ENCODE results near the gene IFITM1. TPM values are rescaled to one million over a fixed set of nuclear protein-coding genes. Genes with fewer than 3 reads are reported as not detected.
A peak's percentile ranks its signal among the peaks of the same experiment; 100 is the strongest.

IFITM1 gene
- total and polyA plus RNA-seq, 9 of the 15 experiments (the other 6 are each of a cell fraction or from before 2014, with no cell fraction given): 691 to 5,579 (median 974) TPM

GRCh38 chr11:291281-292210 lies 22.3 kb upstream of the IFITM1 start:
- no peak overlapping the region for H3K4me3 ChIP-seq
- BruUV-seq (replicated peaks): no TSS peak

More at GRCh38 chr11:291281-292210, 22.3 kb upstream of the IFITM1 start:
- TF ChIP-seq POLR2G (IDR thresholded peaks at IDR 0.05; ENCODE audit: low read depth, low read length) (peak; percentile 25; the same call in 1 of the 2 replicates), KAT2B (IDR thresholded peaks at IDR 0.05; ENCODE audit: low read depth, low read length) (no peak)
- H3K4me2 ChIP-seq (ENCODE audit: insufficient read depth, low read length): no peak overlapping the region
- peaks cover 60% of the 10 kb centered on the region; the same call in 2 of the 3 replicates for H3K36me3 ChIP-seq (ENCODE audit: control insufficient read depth, insufficient read depth, low read length)
- no peak for ATAC-seq
- peak overlapping the region in 1 of 2 experiments; percentile 94; a peak in 2 of 4 replicates for H3K9ac ChIP-seq (ENCODE audit: insufficient read depth in 1 of 2, low read depth in 2 of 2, low read length in 2 of 2)
- CTCF ChIA-PET (ENCODE audit: low intra/inter-chr PET ratio): no interaction called here
- in situ Hi-C loops (cut with MboI) (no loop called here), intact Hi-C loops (cut with micrococcal nuclease) (no loop called here)
- no peak overlapping the region for H3K27ac ChIP-seq (ENCODE audit: extremely low read depth, low read depth, low read length)
- no peak for DNase-seq (ENCODE audit: extremely low read depth in 1 of 4, low spot score in 3 of 4)
- peaks cover 10 to 90% of the 10 kb centered on the region in 2 experiments; a peak in 4 of 5 replicates for H3K4me1 ChIP-seq (replicated peaks in 1 of 2; ENCODE audit: control insufficient read depth in 2 of 2, insufficient read depth in 2 of 2, low read length in 2 of 2)
- no peaks in the 10 kb centered on the region for H3K9me3 ChIP-seq (replicated peaks; ENCODE audit: control insufficient read depth, insufficient read depth, low read depth, low read length)
- H3K9me1 ChIP-seq (ENCODE audit: control insufficient read depth, insufficient read depth, low read length): no peaks in the 10 kb centered on the region
- FAIRE-seq: no peak
- H3K79me2 ChIP-seq (ENCODE audit: control insufficient read depth, insufficient read depth, low read length): peaks cover 37% of the 10 kb centered on the region
- WGBS (ENCODE audit: insufficient coverage, low coverage, missing lambda C conversion rate): 89% methylated on average over 23 of the region's 44 CpGs
- H3K27me3 ChIP-seq (ENCODE audit: control insufficient read depth in 2 of 2, insufficient read depth in 2 of 2, low read length in 2 of 2): no peaks in the 10 kb centered on the region
- no peaks in the 10 kb centered on the region for H4K20me1 ChIP-seq (replicated peaks; ENCODE audit: control insufficient read depth, insufficient read depth, low read length)
- no peak overlapping the region for H2AFZ ChIP-seq (ENCODE audit: low read depth, low read length)
- POLR2A ChIA-PET: interaction anchor here (1.1 to 1.7 kb wide), 3 partner anchors 14 to 84 kb away, joined by 3 to 5 read pairs (median 3); partner anchors contain the start of genes BET1L, NLRP6 and RIC8A

Measured in K562 (cell line).